HG03135 (cell line): ENCODE results near the gene ZNF354C.

Experiments
- ATAC-seq: cut with Tn5 transposase; IDR thresholded peaks from one replicate; pipeline ENCODE4 v1.9.1; 2021; ENCODE audit warnings: mild to moderate bottlenecking, moderate library complexity; ENCODE audit not compliant: unreplicated experiment

The ZNF354C gene

GRCh38 chr5:179127136-179128040 lies 67.2 kb downstream of the ZNF354C start:
- ATAC-seq: no peak

GRCh38 chr5:179128041-179128365 lies 67.8 kb downstream of the ZNF354C start:
- no peak for ATAC-seq

DNA sequence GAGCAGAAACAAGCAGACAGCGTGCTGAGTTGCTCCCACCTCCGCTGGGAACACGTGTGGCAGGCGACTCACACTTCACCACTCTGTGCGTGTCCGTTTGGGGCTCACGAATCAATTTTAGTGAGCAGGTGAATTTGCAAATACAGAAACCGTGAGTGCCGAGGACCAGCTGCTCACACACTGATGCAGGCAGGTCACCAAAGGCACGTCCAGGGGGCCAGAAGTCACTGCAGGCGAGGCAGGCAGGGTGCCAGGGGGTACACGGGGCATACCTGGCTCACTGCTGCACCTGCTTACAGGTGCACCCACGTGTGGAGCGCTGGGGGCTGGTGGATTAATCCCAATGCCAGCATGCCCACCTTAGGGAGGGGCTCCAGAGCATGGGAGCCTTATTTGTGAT lies 68.8 kb downstream of the ZNF354C start:
- ATAC-seq: no peak

DNA sequence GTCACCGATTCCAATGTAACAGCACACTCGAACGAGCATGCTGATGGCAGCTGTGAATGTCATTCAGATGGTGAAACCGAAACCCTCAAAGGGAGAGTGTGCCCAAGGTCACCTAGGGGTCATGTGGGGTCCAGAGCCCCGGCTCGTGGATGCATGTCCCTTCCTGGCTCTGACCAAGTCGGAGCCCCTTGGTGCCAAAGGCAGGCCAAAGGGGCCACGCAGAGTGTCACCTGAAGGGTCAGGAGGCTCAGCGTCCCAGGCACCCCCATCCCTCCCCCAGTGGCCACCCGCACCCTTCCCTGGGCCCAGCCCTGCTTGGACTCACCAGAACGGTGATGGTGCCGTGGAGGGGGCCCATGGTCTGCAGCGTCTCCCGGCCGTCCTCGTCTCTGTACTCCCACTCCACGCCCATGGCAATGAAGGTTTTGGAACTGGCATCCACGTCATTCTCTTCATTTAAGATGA lies 69.5 kb downstream of the ZNF354C start:
- ATAC-seq: no peak

DNA sequence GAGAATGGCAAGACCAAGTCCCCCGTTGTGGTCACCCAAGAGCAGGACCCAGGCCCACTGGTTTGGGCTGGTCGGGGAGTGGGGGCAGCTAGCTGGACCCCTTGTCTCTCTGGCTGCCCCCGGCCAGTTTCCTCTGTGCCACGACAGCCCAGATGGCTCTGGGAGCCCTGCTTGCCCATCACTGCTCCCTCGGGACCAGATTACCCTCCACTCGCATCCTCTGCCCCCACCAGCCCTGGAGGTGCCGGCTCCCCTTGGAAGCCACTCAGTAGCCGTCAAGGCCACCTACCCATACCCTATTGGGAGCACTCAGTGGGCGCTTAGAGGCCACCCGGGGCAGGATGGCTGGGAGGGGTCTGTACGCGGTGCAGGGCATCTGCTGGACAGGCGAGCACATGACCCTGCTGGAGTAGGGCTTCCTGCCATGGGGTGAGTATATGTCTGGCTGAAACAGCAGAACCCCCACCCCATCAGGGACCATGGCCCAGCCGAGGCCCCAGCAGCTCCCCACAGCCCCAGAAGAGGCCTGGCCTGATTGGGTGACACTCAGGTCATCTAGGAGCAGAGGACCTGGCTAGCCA lies 70.0 kb downstream of the ZNF354C start:
- no peak for ATAC-seq

DNA sequence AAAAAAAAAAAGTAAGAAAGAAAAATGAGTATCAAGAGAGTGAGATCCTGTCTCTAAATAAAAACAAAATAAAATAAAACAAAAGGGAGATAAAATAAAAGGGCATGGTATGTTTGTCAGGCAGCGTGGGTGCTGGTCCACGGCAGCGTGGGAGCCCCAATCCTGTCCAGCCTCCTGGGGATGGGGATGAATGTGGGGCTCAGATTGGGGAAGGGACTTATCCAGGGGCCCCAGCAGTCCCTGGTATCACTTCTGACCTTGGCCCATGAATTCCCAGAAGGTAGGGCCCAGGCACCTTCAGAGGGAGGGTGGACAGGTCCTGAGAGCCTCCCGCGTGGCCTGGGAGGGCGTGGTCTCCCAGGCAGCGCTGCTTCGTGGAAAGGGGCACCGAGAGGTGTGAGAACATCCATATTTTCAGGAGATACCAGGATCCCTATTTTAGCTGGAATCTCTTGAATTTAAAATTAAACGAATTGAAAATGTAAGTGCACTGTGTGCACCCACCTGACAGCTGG lies 71.2 kb downstream of the ZNF354C start:
- no peak for ATAC-seq

DNA sequence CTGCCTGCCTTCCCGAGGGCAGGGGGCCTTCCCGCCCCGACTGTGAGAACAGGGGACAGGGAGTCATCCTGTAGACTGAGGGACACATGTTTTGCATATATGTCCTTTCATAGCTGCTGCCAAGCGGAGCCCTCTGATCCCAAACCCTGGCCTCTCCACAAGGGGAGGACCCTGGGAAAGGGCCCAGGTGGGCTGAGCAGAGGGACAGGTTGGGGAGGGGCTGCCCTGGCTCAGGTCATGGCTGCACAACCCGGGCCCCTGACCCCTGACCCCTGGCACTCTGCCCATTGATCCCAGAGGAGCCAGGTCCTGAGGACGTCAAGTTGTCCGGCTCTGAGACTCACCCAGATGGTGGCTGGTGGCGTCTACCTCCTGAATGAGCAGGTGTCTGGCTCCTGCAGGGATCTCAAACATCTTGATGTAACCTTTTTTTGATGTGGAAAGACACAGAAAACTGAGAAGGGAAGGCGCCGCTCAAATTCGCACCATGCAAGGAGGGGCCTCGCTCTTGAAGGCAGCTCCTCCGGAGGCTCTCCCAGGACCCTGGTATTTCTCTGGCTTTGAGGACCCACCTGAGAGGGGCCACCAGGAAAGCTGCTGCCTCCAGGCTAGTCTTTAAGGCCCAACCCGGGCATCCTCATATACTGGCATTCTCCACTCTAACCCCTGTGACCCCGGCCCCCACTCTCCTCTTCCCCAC lies 71.9 kb downstream of the ZNF354C start:
- ATAC-seq: no peak

DNA sequence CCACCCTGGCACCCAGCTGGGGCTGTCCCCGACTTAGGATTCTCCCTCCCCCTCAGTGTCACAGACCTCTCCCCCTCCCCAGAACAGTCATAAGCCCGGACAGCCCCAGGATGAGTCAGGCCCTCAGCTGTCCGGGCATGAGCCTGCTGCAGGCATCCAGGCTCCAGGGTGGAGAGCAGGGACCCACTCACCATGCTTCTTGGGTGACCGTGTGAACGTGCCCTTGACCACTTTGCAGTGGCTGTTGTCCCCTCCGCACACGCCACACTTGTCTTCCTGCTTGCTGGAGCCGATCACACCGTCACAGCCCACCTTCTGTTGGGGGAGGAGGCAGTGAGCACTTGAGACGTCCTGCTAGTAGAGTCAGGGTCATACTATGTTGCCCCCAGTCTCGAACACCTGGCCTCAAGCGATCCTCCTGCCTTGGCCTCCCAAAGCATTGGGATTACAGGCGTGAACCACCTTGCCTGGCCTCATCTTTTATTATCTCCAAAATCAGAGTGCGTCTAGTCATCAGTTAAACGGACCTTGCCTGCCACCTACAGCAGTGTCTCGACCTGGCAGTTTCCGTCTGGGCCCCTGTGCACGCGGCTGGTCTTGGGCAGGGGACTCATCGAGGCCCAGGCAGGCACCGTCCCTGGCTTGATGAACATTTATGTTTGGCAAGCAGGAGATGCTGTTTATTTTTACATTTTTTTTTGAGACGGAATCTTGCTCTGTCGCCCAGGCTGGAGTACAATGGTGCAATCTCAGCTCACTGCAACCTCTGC lies 72.6 kb downstream of the ZNF354C start:
- no peak for ATAC-seq
